ENCODE measurements around the gene GLP2R. TPM values are rescaled to one million over a fixed set of nuclear protein-coding genes. Genes with fewer than 3 reads are reported as not detected.

GLP2R gene
- total and polyA plus RNA-seq, 2 of the 13 experiments (the other 11 are each of a cell fraction or from before 2014, with no cell fraction given), result 0.65 to 1.4 TPM

DNA sequence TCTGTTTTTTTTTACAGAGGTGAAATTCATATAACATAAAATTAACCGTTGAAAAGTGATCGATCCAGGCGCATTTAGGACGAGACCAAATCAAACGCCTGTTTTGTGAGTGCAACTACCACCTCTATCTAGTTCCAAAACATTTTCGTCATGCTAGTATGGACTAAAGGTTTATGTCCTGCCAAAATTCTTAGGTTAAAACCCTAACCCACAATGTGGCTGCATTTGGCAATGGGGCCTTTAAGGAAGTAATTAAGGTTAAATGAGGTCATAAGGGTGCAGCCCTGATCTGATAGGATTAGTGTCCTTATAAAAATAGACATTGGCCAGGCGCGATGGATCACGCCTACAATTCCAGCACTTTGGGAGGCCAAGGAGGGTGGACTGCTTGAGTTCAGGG lies 112.2 kb downstream of the GLP2R start:
- peaks cover 1 to 4% of the 10 kb centered on the region in 2 experiments; a peak in 3 of 5 replicates for H3K27me3 ChIP-seq (ENCODE audit: control insufficient read depth in 1 of 2, insufficient read depth in 2 of 2, low read length in 2 of 2)
- H3K4me1 ChIP-seq (ENCODE audit: insufficient read depth, low read length), result no peaks in the 10 kb centered on the region
- FAIRE-seq (no peak), ATAC-seq (no peak), DNase-seq (ENCODE audit: low spot score) (no peak)
- BruUV-seq (replicated peaks), result no TSS peak
- no peak overlapping the region for H3K9ac ChIP-seq (ENCODE audit: insufficient read depth, low read depth, low read length)
- no peak overlapping the region for H3K4me3 ChIP-seq (replicated peaks in 1 of 3; ENCODE audit: insufficient read depth in 1 of 3, low read depth in 2 of 3, low read length in 3 of 3)
- 68% methylated on average over 6 of the region's 9 CpGs for WGBS (ENCODE audit: low lambda C conversion rate)
- no peak overlapping the region for H2AFZ ChIP-seq (ENCODE audit: low read length)
- no peaks in the 10 kb centered on the region for H3K36me3 ChIP-seq (replicated peaks in 1 of 2; ENCODE audit: control insufficient read depth in 1 of 2, insufficient read depth in 2 of 2, low read length in 2 of 2)
- H3K79me2 ChIP-seq (ENCODE audit: insufficient read depth, low read length), result no peaks in the 10 kb centered on the region
- no peaks in the 10 kb centered on the region for H3K9me3 ChIP-seq (ENCODE audit: low read length)
- H3K4me2 ChIP-seq (ENCODE audit: low read depth, low read length), result no peak overlapping the region
- H4K20me1 ChIP-seq (ENCODE audit: insufficient read depth, low read length), result 0 out of 2 replicates have a peak, but pooled peaks cover 3% of the 10 kb centered on the region
- CTCF ChIA-PET (ENCODE audit: low intra/inter-chr PET ratio, low total read pairs), result no interaction called here
- no peak overlapping the region for H3K27ac ChIP-seq (ENCODE audit: extremely low read length, insufficient read depth, low read length)
- POLR2A ChIA-PET, result no interaction called here
- in situ Hi-C loops (cut with HindIII; ENCODE audit: extremely low pct_ligation_motif_present, low pct_unique_long_range_greater_than_20kb), result no loop called here
- intact Hi-C loops (cut with micrococcal nuclease; ENCODE audit: unreplicated experiment), result no loop called here
- TF ChIP-seq PHF21A (CRISPR knock-in tag; IDR thresholded peaks at IDR 0.05) (no peak), SIN3A (IDR thresholded peaks at IDR 0.05; ENCODE audit: borderline replicate concordance, low read depth, low read length) (no peak), ZNF709 (CRISPR knock-in tag; IDR thresholded peaks at IDR 0.05) (no peak), ZNF432 (CRISPR knock-in tag; IDR thresholded peaks at IDR 0.05; ENCODE audit: borderline replicate concordance) (no peak), FOXA3 (CRISPR knock-in tag; IDR thresholded peaks at IDR 0.05) (no peak), TOE1 (CRISPR knock-in tag; IDR thresholded peaks at IDR 0.05) (no peak), KDM4B (CRISPR knock-in tag; IDR thresholded peaks at IDR 0.05) (no peak), ZNF510 (CRISPR knock-in tag; IDR thresholded peaks at IDR 0.05; ENCODE audit: low read depth) (no peak), JUND (CRISPR knock-in tag; IDR thresholded peaks at IDR 0.05) (no peak), BCLAF1 (IDR thresholded peaks at IDR 0.05) (no peak), GRHL1 (CRISPR knock-in tag; conservative IDR thresholded peaks at IDR 0.05) (no peak), ZC3H13 (CRISPR knock-in tag; IDR thresholded peaks at IDR 0.05) (no peak), JUN (CRISPR knock-in tag; IDR thresholded peaks at IDR 0.05) (no peak), ZNF552 (CRISPR knock-in tag; IDR thresholded peaks at IDR 0.05; ENCODE audit: borderline replicate concordance) (no peak), SNRNP70 (IDR thresholded peaks at IDR 0.05; ENCODE audit: low read depth, low read length) (no peak), ZNF577 (CRISPR knock-in tag; IDR thresholded peaks at IDR 0.05; ENCODE audit: borderline replicate concordance, low read depth) (no peak)
- TF ChIP-seq, protein P1, sequence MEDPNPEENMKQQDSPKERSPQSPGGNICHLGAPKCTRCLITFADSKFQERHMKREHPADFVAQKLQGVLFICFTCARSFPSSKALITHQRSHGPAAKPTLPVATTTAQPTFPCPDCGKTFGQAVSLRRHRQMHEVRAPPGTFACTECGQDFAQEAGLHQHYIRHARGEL (CRISPR knock-in tag; IDR thresholded peaks at IDR 0.05), result no peak
- TF ChIP-seq, protein P2, sequence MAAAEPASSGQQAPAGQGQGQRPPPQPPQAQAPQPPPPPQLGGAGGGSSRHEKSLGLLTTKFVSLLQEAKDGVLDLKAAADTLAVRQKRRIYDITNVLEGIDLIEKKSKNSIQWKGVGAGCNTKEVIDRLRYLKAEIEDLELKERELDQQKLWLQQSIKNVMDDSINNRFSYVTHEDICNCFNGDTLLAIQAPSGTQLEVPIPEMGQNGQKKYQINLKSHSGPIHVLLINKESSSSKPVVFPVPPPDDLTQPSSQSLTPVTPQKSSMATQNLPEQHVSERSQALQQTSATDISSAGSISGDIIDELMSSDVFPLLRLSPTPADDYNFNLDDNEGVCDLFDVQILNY (CRISPR knock-in tag; conservative IDR thresholded peaks at IDR 0.05), result no peak
